ENCODE data around the gene DNAH17. TPM values are rescaled to one million over a fixed set of nuclear protein-coding genes. Genes with fewer than 3 reads are reported as not detected.

Gene DNAH17
- total RNA-seq, 1 donor from 2014 or later: 1.3 TPM

DNA sequence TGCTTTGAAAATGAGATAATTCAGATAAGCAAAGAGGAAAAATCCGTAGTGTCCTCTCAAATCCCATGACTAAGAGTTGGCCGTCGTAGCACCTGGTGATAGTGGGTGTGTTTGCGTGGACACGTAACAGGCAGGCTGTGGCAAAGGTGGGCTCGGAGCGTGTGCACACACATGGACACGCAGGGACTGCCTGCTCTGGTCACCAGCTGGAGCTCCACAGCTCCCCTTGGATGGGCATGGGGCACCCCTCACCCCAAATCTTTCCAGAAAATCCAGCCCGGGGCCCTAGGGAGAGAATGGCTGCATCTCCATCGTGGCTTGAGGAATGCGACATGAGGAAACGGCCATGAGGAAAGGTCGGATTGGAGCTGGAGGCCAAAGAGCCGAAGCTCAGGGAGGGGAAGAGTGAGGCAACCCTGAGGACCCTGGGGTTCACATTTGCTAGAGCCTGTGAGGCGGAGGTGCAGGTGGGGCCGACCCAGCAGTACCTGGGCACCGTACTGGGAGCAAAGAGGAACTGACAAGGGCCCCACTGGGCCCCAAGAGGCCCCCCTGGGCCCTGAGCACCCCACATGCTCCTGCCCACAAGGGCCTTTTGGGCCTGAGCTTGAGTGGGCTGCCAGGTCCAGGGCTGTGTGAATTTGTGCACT is 51.6 kb downstream of the DNAH17 start:
- TF ChIP-seq, protein P1, sequence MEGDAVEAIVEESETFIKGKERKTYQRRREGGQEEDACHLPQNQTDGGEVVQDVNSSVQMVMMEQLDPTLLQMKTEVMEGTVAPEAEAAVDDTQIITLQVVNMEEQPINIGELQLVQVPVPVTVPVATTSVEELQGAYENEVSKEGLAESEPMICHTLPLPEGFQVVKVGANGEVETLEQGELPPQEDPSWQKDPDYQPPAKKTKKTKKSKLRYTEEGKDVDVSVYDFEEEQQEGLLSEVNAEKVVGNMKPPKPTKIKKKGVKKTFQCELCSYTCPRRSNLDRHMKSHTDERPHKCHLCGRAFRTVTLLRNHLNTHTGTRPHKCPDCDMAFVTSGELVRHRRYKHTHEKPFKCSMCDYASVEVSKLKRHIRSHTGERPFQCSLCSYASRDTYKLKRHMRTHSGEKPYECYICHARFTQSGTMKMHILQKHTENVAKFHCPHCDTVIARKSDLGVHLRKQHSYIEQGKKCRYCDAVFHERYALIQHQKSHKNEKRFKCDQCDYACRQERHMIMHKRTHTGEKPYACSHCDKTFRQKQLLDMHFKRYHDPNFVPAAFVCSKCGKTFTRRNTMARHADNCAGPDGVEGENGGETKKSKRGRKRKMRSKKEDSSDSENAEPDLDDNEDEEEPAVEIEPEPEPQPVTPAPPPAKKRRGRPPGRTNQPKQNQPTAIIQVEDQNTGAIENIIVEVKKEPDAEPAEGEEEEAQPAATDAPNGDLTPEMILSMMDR (IDR thresholded peaks at IDR 0.05; ENCODE audit: partially characterized antibody, unreplicated experiment): no peak
- Mint-ChIP-seq H3K4me1 (ENCODE audit: low read depth, unreplicated experiment) (peaks cover 2% of the 10 kb centered on the region), H3K9me3 (ENCODE audit: unreplicated experiment) (peaks cover 2% of the 10 kb centered on the region), H3K4me3 (ENCODE audit: unreplicated experiment) (no peak overlapping the region), H3K36me3 (ENCODE audit: unreplicated experiment) (no peaks in the 10 kb centered on the region), H3K27ac (ENCODE audit: unreplicated experiment) (no peak overlapping the region), H3K27me3 (ENCODE audit: unreplicated experiment) (peaks cover 5% of the 10 kb centered on the region)
- DNase-seq: no peak

DNA sequence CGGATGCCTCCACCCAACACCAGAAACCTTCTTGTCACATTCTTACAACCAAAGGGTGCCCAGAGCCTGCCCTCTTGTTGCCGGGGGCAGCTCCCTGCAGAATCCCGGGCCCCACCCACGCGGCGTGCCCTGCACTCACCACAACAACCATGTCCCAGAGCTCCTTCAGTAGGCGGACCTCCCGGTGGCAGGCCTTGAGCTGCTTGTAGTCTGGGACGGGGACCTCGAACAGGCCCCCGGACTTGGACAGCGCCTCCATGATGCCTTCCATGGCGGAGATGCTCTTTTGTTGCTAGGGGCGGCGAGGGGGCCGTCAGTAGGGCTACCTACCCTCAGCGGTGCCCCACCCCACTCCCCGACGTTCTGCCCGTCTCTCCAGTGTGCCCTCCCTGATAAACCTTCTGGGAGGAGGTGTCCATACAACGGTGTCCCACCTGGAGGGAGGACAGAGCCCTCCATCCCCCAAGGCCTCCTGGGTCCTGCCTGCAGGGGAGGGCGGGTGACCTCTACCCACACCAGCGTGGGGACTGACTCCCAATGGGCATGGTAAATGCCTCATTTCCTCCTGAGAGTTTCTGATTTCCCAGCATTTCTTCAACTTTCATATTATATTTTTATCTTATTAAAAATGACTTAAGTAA is 52.2 kb downstream of the DNAH17 start:
- peaks cover 5% of the 10 kb centered on the region for H3K27me3 Mint-ChIP-seq (ENCODE audit: unreplicated experiment)
- H3K27ac Mint-ChIP-seq (ENCODE audit: unreplicated experiment): no peak overlapping the region
- H3K4me3 Mint-ChIP-seq (ENCODE audit: unreplicated experiment): no peak overlapping the region

GRCh38 chr17:78523934-78524655 is 53.1 kb downstream of the DNAH17 start:
- H3K4me1 Mint-ChIP-seq (ENCODE audit: low read depth, unreplicated experiment): peaks cover 2% of the 10 kb centered on the region
- no peak for DNase-seq
- H3K4me3 Mint-ChIP-seq (ENCODE audit: unreplicated experiment): no peak overlapping the region
- no peaks in the 10 kb centered on the region for H3K36me3 Mint-ChIP-seq (ENCODE audit: unreplicated experiment)
- peaks cover 2% of the 10 kb centered on the region for H3K9me3 Mint-ChIP-seq (ENCODE audit: unreplicated experiment)
- H3K27me3 Mint-ChIP-seq (ENCODE audit: unreplicated experiment): peaks cover 5% of the 10 kb centered on the region
- H3K27ac Mint-ChIP-seq (ENCODE audit: unreplicated experiment): no peak overlapping the region
- TF ChIP-seq, protein P1 (IDR thresholded peaks at IDR 0.05; ENCODE audit: partially characterized antibody, unreplicated experiment): no peak

More for the DNA sequence above, 52.2 kb downstream of the DNAH17 start:
- no peak for DNase-seq
- TF ChIP-seq, protein P1 (IDR thresholded peaks at IDR 0.05; ENCODE audit: partially characterized antibody, unreplicated experiment): no peak
- Mint-ChIP-seq H3K9me3 (ENCODE audit: unreplicated experiment) (peaks cover 2% of the 10 kb centered on the region), H3K4me1 (ENCODE audit: low read depth, unreplicated experiment) (peaks cover 2% of the 10 kb centered on the region), H3K36me3 (ENCODE audit: unreplicated experiment) (no peaks in the 10 kb centered on the region)

GRCh38 chr17:78522031-78522809 is 55.0 kb downstream of the DNAH17 start:
- H3K36me3 Mint-ChIP-seq (ENCODE audit: unreplicated experiment): no peaks in the 10 kb centered on the region
- TF ChIP-seq, protein P1 (IDR thresholded peaks at IDR 0.05; ENCODE audit: partially characterized antibody, unreplicated experiment): no peak
- peaks cover 1% of the 10 kb centered on the region for H3K9me3 Mint-ChIP-seq (ENCODE audit: unreplicated experiment)
- DNase-seq: no peak
- no peaks in the 10 kb centered on the region for H3K4me1 Mint-ChIP-seq (ENCODE audit: low read depth, unreplicated experiment)
- peaks cover 5% of the 10 kb centered on the region for H3K27me3 Mint-ChIP-seq (ENCODE audit: unreplicated experiment)
- no peak overlapping the region for H3K4me3 Mint-ChIP-seq (ENCODE audit: unreplicated experiment)
- H3K27ac Mint-ChIP-seq (ENCODE audit: unreplicated experiment): no peak overlapping the region
